GM10847 (cell line): ENCODE data around the gene SOD2.

Experiments
- POLR2A ChIP-seq: IDR thresholded peaks from 2 replicates; pipeline ENCODE4 v1.6.1; 2011; ENCODE audit not compliant: insufficient read length; ENCODE audit errors: extremely low read depth

Gene SOD2

DNA sequence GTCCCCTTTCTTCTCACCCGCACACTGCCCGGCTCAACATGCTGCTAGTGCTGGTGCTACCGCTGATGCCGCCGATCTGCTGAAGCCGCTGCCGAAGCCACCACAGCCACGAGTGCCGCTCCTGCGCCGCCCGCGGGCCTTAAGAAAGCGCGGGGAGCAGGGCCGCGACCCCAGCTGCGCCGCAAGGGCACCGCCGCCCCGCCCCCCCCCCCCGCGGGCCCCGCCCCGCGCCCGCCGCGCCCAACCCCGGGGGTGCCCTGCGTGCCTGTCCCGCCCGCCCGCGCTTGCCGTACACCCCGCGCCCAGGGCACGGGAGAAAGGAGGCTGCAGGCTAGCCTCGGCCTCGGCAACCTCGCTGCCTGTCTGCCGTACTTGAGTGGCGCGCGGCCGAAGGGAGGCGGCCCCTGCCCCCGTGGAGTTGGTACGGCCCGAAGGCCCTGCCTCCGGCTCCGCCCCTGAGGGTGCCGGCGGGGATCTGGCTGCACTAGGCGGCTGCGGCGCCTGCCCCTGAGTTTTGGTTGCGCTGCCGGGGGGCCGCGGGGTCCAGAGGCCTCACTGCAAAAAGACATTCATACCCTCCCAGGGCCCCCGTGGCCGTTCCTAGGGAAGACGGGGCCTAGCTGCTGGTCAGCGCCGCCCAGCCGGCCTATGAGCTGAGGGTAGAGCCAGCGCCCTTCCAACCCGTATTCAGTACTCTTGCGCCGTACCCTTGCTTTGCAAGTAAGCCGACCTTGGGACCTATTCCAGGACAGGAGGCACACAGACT, at the start of gene SOD2:
Gene SOD2 (minus strand): TSS at position 114 of the 766 bp plus-strand sequence. CDS start 74 bp downstream, at position 40.
- TF ChIP-seq POLR2A, result peak; percentile 83

DNA sequence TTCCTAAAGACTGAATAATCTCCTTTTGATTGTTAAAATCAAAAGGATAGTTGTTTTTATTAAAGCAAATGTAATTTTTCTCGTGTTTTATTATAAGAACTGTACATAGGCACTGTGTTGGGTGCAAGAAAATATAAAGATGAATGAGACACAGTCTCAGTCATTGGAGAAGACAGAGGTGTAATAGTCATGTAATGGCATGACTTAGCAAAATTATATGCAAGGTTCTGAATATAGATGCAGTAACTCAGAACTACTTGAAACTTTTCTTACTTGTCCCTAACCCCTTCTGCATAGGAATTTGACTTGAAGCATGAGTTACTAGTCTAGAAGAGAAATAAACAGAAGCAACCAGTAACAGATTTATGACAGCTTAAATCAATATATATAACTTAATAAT, 49.1 kb upstream of the SOD2 start:
- no peak for TF ChIP-seq POLR2A

DNA sequence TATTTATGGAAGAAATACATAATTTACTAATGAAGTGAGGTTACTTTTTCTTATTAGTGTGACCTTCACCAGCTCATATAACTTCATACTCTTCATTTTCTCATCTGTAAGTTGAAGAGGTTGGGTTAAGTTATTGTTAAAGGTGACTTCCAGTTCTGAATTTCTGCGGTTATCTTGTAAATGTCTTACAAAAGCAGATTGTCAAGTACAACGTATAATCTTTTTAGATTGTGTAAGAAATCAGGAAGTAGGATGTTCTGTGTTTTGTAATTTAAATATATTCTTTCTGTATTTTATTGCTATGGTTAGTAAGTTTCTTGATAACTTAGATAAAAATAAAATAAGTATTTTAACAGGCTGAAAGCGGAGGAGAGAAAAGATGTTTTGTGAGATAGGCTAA, 46.3 kb upstream of the SOD2 start:
- TF ChIP-seq POLR2A, result no peak

DNA sequence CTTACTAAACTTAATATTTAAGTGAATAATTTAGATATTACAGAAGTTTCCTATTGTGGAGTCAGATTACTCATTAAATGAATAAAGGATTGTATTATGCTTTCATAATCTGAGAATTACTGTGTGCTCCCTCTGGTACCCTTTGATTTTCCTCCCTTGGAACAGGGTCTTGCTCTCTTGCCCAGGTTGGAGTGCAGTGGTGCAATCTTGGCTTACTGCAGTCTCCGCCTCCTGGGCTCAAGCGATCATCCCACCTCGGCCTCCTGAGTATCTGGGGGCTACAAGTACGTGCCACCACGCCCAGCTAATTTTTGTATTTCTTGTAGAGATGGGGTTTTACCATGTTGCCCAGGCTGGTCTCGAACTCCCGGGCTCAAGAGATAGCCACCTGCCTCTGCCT, 43.9 kb upstream of the SOD2 start:
- no peak for TF ChIP-seq POLR2A

DNA sequence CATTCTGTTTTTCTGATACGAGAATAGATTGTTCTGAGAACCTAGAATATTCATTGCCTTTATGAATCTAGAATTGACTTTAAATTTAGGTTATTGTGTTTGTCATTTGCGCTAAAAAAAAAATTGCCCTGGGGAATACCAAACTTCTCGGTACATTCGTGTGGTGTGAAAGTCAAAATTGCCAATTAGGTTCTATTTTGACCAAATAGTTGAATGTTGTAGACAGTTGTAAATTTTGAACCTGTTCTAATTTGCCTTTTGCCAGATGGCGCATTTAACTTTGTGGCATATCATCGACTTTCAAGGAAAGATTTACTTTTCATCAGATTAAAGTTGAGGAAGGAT, 37.3 kb upstream of the SOD2 start:
- no peak for TF ChIP-seq POLR2A

DNA sequence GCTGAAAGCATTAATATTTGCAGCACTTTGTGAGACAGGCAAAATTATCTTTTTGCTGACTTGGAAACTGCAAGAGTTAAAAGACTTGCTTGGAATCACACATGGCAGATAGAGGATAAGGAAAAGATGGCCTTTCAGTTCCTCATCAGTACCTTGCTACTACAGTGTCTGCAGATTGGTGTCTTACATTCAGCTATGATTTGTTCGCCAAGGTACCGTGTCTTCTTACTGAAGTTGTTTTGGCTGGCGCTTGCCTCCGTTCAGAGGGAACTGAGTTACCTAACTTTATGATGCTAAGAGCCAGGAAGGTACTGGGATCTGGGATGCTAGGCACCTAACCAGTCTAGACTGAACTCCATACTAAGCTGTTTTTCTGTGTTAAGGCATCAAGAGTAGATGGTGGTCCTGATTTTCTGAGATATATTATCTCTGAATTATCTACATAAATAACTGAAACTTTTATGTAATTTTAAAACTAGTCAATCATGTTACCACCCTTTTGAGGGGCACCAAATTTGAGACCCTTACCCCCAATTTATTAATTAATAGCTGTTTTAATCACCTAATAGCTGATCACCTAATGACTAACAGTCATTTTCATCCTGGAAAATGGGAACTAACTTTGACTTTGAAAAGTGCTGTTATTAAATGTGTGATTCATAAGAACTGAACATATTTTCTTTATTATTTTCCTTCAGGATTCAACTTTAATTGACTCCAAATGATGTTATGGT, 36.7 kb upstream of the SOD2 start:
- no peak for TF ChIP-seq POLR2A

DNA sequence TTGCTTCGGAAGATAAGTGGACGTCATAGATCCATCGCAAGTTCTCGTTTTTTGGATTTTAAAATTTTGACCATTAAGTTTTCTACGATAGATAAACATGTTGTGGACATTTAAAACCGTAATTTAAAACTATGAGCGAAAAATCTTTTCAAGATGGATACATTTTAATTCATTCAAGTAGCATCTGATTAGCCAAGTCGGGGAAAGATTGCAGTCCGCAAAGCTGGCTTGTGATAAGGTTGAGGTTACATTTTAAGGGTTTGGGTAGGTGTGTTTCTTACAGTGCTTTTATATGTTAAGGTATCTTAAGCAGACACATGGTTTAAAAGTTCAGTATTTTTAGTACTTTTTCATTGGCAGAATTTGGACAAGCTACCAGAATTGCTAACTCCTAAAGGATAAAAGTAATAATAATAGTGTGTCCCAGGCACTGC, 35.5 kb upstream of the SOD2 start:
- no peak for TF ChIP-seq POLR2A

DNA sequence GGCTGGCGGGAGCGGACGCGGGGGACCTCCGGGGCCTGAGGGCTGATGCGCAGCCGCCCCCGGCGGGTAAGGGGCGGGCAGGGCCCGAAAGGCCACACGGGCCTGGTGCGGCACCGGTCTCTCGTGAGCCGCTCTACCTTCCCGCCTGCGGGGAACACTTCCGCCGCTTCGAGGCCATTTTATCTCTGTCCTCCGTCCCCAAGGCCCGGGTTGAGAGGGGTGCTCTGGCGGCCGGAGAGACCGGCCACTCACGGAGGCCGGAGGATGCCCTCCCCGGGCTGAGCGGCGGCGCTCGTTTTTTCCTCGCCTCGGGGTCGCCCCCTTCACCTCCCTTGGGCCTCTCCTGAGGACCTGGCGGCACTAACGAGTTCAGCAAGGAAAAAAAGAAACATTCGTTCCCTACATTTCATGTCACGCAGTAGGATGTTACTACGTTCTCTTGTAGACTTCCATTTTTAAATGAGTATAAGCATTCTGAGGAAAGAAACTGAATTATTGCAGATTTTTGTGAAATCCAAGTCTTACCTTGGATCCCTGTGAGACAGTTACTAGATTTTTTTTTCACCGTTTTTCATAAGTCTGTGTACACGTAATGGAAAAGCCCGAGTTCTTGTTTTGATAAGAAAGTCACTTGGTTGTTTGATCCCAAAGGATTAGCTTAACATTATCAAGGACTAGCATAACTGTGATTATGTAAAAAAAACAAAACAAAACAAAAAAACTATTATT, 34.8 kb upstream of the SOD2 start:
- no peak for TF ChIP-seq POLR2A

DNA sequence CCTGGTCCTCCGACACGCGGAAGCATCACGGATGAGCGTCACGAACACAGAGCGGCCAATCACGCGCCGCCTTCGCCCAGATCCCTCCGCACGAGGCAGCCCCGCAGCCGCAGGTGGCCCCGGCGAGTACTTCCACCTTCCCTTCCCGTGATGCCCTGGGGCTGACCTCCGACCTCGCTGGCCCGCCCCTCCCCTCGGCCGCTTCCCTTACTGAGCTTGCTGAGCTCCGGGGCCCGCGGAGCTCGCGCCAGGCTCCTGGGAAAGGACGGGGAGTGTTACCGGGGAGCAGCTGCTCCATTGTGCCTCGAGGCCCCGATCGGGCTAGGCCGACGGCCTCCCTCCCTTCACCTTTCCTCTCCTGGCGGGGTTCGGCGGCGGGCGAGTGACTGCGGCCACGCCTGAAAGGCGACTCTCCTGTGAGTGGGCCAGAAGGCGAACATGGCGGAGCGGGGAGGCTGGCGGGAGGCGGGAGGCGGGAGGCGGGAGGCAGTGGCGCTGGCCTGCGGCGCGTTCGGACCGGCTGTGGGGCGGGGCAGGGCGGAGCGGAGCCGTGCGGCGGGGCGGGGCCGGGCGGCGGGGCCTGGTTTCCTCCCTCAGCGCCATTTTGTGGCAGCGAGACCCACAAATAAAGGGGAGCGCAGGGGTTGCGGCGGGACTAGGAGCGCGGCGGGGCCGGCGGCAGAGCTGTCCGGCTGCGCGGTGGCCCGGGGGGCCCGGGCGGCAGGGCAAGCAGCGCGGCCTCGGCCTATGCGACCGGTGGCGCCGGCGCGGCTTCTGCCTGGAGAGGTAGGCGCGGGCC, 34.1 kb upstream of the SOD2 start, which contains the start of gene WTAP:
Gene WTAP (plus strand): TSS at position 589 of the 799 bp plus-strand sequence. CDS start 8,760 bp downstream, outside the sequence.
- TF ChIP-seq POLR2A, result peak; percentile 89

DNA sequence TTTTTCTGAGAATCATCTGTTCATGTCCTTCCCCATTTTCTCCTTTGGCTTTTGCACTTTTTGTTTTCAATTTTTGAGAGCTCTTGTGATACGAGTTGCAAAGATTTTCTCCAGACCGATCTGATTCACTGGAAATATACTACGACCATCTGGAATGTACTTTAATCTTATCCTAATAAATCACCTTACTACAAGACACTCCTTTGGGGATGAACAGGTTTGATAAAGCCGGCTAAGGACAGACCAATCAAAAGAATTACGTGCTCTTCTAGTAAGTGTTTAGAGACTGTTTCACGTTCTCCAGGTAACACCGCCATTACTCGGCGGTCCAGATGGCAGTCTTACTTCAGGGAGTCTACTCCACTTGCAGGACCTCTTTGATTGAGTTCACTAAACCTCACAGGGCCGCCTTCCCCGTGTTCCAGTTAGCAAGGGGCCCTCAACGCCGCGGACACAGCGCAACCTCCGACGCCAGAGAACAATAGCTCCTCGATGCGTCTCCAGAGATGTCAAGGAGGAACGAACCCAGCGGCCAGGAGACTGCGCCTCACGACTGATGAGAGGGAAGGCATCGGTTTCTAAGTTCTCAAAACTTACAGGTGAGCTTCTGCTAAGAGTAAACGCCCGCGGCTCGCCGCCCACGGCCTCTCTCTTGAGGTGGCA, 33.3 kb upstream of the SOD2 start:
- no peak for TF ChIP-seq POLR2A

DNA sequence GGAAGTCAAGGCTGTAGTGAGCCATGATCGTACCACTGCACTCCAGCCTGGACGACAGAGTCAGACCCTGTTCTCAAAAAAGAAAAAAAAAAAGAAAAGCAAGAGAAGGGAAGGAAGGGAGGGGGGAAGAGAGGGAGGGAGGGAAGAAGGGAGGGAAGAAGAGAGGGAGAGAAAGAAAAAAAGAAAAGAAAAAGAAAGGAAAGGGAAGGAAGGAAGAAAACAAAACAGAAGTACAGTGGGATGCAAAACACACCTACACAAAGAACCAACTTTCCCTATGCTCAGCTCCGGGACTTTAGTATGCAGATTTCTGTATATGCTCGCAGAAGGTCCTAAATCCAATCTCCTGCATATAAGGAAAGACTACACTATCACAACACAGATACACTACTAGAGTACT, 31.7 kb upstream of the SOD2 start:
- no peak for TF ChIP-seq POLR2A

DNA sequence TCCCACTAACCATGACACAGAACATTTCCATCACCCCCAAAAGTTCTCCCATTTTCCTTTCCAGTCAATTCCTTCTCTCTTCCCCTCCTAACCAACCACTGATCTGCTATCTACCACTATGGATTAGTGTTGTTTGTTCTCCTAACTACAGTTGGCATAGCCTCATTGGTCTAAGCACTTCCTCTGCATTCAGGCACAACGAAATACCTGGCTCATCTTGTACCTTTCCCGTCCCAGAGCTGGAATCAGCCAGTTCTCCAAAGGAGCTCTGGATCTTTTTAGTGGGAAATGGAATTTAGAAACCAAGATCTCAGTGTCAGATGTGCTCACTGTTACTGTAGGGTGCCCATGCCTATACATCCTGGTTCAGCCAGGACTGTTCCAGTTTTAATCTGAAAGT, 30.2 kb upstream of the SOD2 start:
- no peak for TF ChIP-seq POLR2A

DNA sequence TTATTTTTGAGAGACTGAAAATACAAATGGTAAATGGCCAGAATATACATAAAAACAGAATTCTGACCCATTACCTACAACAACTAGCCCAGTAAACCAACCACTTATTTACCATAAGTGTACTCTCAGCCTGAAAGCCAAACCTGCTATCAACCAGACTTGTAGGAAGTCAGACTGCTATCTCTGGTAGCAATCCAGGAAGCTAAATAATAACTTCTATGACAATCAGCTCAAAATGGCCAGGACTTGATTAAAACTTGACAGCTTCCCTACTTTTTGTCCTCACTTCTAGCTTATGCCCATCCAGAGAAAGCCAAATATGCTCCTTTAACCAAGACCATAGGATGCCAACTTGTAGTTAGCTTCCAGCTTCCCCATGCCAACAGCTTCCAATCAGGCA, 29.6 kb upstream of the SOD2 start:
- TF ChIP-seq POLR2A, result no peak

DNA sequence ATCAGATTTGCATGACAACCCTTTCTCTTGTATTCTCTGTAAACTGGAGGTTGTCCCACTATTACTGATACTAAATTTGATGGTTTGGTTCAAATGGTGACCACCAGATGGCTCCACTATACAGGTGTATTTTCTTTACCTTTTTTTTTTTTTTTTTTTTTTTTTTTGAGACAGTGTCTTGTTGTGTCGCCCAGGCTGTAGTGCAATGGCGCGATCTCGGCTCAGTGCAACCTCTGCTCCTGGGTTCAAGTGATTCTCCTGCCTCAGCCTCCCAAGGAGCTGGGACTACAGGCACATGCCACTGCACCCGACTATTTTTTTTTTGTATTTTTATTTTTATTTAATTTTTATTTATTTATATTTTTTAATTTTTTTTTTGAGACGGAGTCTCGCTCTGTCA, 27.7 kb upstream of the SOD2 start:
- no peak for TF ChIP-seq POLR2A
